Hepatocyte (in vitro differentiated cells): ENCODE results near the gene MET.

Source experiments
- CTCF ChIP-seq: fragments of 200-600 bp; sonication (generic); IDR thresholded peaks from 2 replicates; pipeline ENCODE4 v1.5.1; 2016; ENCODE audit warnings: antibody characterized with exemption, mild to moderate bottlenecking; ENCODE audit not compliant: poor library complexity
- EZH2 ChIP-seq: fragments of 200-600 bp; sonication (generic); IDR thresholded peaks from 2 replicates; pipeline ENCODE4 v1.6.1; 2016; ENCODE audit warnings: antibody characterized with exemption, mild to moderate bottlenecking, borderline replicate concordance

GRCh38 chr7:116626886-116627285, 45.1 kb upstream of the MET start:
- TF ChIP-seq CTCF = no peak
- TF ChIP-seq EZH2 = no peak
